B cell (primary cell): ENCODE data around the gene YOD1.

Experiments
- EZH2 ChIP-seq: IDR thresholded peaks from 2 replicates; pipeline ENCODE4 v1.6.1; 2012; ENCODE audit warnings: borderline replicate concordance, low read depth, mild to moderate bottlenecking, moderate library complexity, low read length; ENCODE audit not compliant: insufficient read depth, poor library complexity, severe bottlenecking
- TF ChIP-seq, protein P1 (sequence below): fragments of 200-600 bp; IDR thresholded peaks from one replicate; pipeline ENCODE4 v1.8.0; 2022; ENCODE audit warnings: antibody characterized with exemption, mild to moderate bottlenecking

DNA sequence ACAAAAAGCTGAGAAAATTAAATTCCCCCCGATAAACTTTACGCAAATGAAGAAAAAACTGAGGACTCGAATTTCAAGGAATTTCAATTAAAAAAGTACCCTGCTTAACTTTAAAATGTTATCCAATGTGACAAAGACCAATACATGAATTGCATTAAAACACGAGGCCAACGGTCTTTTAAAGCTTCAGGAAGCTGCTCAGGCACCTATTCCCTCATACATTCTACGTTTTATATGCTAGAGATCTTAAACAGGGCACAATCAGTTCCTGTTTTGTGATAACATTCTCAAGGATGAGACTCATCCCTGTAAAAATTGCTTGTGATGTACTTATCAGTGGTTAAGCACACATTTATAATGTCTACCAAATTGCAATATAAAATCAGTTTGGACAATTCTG is 3.0 kb downstream of the YOD1 start:
- TF ChIP-seq, protein P1, sequence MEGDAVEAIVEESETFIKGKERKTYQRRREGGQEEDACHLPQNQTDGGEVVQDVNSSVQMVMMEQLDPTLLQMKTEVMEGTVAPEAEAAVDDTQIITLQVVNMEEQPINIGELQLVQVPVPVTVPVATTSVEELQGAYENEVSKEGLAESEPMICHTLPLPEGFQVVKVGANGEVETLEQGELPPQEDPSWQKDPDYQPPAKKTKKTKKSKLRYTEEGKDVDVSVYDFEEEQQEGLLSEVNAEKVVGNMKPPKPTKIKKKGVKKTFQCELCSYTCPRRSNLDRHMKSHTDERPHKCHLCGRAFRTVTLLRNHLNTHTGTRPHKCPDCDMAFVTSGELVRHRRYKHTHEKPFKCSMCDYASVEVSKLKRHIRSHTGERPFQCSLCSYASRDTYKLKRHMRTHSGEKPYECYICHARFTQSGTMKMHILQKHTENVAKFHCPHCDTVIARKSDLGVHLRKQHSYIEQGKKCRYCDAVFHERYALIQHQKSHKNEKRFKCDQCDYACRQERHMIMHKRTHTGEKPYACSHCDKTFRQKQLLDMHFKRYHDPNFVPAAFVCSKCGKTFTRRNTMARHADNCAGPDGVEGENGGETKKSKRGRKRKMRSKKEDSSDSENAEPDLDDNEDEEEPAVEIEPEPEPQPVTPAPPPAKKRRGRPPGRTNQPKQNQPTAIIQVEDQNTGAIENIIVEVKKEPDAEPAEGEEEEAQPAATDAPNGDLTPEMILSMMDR, result no peak
- no peak for TF ChIP-seq EZH2
